Loucy (cell line): ENCODE results near the gene PRLR.

Source experiments
- CTCF ChIP-seq: fragments of 200-600 bp; sonication (generic); conservative IDR thresholded peaks from 2 replicates; pipeline ENCODE4 v1.5.1; 2014; ENCODE audit warnings: mild to moderate bottlenecking, antibody characterized with exemption, low read length
- EZH2phosphoT487 ChIP-seq: fragments of 200-600 bp; IDR thresholded peaks from 2 replicates; pipeline ENCODE4 v1.6.1; 2018; ENCODE audit warnings: antibody characterized with exemption, mild to moderate bottlenecking, moderate library complexity, borderline replicate concordance

GRCh38 chr5:35009657-35010056 is 220.6 kb downstream of the PRLR start:
- TF ChIP-seq CTCF (no peak), EZH2phosphoT487 (no peak)
